HFFc6 (cell line): ENCODE measurements around the gene LMTK2. TPM values are rescaled to one million over a fixed set of nuclear protein-coding genes. Genes with fewer than 3 reads are reported as not detected.

Source experiments
- DNase-seq: peaks from one replicate; pipeline ENCODE4 v3.0.0-alpha.2; 2018
- H3K27ac Mint-ChIP-seq: 2 replicates; pipeline ENCODE4 v1.8.0; 2020; ENCODE audit warnings: mild to moderate bottlenecking, mixed read lengths
- H3K27me3 Mint-ChIP-seq: 2 replicates; pipeline ENCODE4 v1.8.0; 2021; ENCODE audit warnings: mild to moderate bottlenecking, moderate library complexity, mixed read lengths; ENCODE audit not compliant: insufficient read depth
- H3K36me3 Mint-ChIP-seq: 2 replicates; pipeline ENCODE4 v1.8.0; 2021; ENCODE audit warnings: low read depth, mixed read lengths
- H3K4me1 Mint-ChIP-seq: 2 replicates; pipeline ENCODE4 v1.8.0; 2020; ENCODE audit warnings: low read depth, mixed read lengths
- H3K4me3 Mint-ChIP-seq: 2 replicates; pipeline ENCODE4 v1.8.0; 2020; ENCODE audit warnings: mild to moderate bottlenecking, moderate library complexity, mixed read lengths
- H3K9me3 Mint-ChIP-seq: 2 replicates; pipeline ENCODE4 v1.8.0; 2020; ENCODE audit warnings: mild to moderate bottlenecking, mixed read lengths
- total RNA-seq, 6 experiments: library from RNA; stranded (reverse); fragmentation: NEBNext Ultra II Directional; extraction: Animal tissue kit (Norgen Biotek cat#: 25700); gene quantifications; 2 replicates in 1 of 6; 3 replicates in 5 of 6; pipeline ENCODE4 v1.2.3, GENCODE V29; 2021
- TF ChIP-seq, protein P1 (sequence below): fragments of 200-600 bp; sonication (generic); IDR thresholded peaks from 2 replicates; pipeline ENCODE4 v1.5.0; 2021; ENCODE audit warnings: antibody characterized with exemption, mild to moderate bottlenecking

Gene LMTK2
- total RNA-seq, 6 experiments from 2014 or later, result 9.2 to 13.5 (median 10.0) TPM

- no peak overlapping the region for H3K4me3 Mint-ChIP-seq
- DNase-seq, result no peak
- H3K36me3 Mint-ChIP-seq, result no peaks in the 10 kb centered on the region
- TF ChIP-seq, protein P1, sequence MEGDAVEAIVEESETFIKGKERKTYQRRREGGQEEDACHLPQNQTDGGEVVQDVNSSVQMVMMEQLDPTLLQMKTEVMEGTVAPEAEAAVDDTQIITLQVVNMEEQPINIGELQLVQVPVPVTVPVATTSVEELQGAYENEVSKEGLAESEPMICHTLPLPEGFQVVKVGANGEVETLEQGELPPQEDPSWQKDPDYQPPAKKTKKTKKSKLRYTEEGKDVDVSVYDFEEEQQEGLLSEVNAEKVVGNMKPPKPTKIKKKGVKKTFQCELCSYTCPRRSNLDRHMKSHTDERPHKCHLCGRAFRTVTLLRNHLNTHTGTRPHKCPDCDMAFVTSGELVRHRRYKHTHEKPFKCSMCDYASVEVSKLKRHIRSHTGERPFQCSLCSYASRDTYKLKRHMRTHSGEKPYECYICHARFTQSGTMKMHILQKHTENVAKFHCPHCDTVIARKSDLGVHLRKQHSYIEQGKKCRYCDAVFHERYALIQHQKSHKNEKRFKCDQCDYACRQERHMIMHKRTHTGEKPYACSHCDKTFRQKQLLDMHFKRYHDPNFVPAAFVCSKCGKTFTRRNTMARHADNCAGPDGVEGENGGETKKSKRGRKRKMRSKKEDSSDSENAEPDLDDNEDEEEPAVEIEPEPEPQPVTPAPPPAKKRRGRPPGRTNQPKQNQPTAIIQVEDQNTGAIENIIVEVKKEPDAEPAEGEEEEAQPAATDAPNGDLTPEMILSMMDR, result no peak
- H3K4me1 Mint-ChIP-seq, result peaks cover 6% of the 10 kb centered on the region
- H3K9me3 Mint-ChIP-seq, result no peaks in the 10 kb centered on the region
- H3K27me3 Mint-ChIP-seq, result no peaks in the 10 kb centered on the region; the same call in 1 of the 2 replicates
- H3K27ac Mint-ChIP-seq, result no peak overlapping the region
Observed at GRCh38 chr7:98175260-98175940, 68.7 kb downstream of the LMTK2 start.

DNA sequence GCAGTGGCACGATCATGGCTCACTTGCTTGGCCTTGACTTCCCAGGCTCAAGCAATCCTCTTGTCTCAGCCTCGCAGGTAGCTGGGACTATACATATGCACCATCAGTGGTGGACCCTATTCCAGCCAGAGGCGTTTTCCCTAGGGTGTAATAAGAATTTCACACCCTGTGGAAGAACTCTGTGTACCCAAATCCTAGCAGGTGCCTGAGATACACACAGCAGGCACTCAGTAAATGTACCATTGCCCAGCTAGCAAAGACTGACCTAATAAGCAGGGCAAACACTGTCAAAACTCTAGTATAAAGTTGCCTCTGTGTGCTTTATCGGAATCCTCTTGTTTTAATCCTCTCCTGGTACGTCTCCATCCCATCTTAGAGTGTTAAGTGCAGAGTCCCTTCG, 70.9 kb downstream of the LMTK2 start:
- TF ChIP-seq, protein P1, result no peak
- H3K36me3 Mint-ChIP-seq, result peaks cover 4% of the 10 kb centered on the region; the same call in 1 of the 2 replicates

DNA sequence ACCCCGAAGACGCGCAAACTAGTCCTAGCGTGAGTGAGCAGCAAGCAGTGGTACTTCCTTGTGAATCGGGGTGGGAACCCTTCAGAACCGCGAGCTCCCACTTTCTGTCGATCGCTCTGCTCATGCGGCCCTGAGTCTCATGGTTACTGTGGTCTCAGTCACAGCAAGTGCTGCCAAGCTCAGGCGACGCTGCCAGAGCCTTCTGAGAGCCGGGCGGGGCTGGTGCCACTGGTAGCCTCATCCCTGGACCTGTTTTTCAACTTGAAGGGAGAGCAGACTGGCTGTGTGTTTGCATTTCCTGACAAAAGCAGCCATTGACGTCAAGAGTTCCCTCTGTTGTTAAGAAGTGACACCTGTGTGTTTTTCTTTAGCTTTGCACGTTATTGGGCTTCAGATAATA, 71.7 kb downstream of the LMTK2 start:
- TF ChIP-seq, protein P1, result no peak
- H3K27ac Mint-ChIP-seq, result no peak overlapping the region
- H3K4me3 Mint-ChIP-seq, result no peak overlapping the region
- H3K36me3 Mint-ChIP-seq, result peaks cover 4% of the 10 kb centered on the region; the same call in 1 of the 2 replicates
- DNase-seq, result no peak
- peaks cover 6% of the 10 kb centered on the region for H3K4me1 Mint-ChIP-seq
- H3K9me3 Mint-ChIP-seq, result no peaks in the 10 kb centered on the region
- no peaks in the 10 kb centered on the region; the same call in 1 of the 2 replicates for H3K27me3 Mint-ChIP-seq

More for the DNA sequence above, 70.9 kb downstream of the LMTK2 start:
- no peaks in the 10 kb centered on the region for H3K9me3 Mint-ChIP-seq
- H3K27ac Mint-ChIP-seq, result no peak overlapping the region
- no peak overlapping the region for H3K4me3 Mint-ChIP-seq
- H3K27me3 Mint-ChIP-seq, result no peaks in the 10 kb centered on the region; the same call in 1 of the 2 replicates
- peaks cover 6% of the 10 kb centered on the region for H3K4me1 Mint-ChIP-seq
- no peak for DNase-seq

GRCh38 chr7:98178762-98179490, 72.3 kb downstream of the LMTK2 start:
- TF ChIP-seq, protein P1, result no peak
- no peak for DNase-seq
- no peaks in the 10 kb centered on the region for H3K9me3 Mint-ChIP-seq
- H3K4me3 Mint-ChIP-seq, result no peak overlapping the region
- no peak overlapping the region for H3K27ac Mint-ChIP-seq
- no peaks in the 10 kb centered on the region; the same call in none of the 2 replicates for H3K27me3 Mint-ChIP-seq
- peaks cover 6% of the 10 kb centered on the region for H3K4me1 Mint-ChIP-seq
- peaks cover 4% of the 10 kb centered on the region; the same call in 1 of the 2 replicates for H3K36me3 Mint-ChIP-seq

GRCh38 chr7:98180751-98181150, 74.1 kb downstream of the LMTK2 start:
- DNase-seq, result no peak
- Mint-ChIP-seq H3K9me3 (no peaks in the 10 kb centered on the region), H3K4me1 (peaks cover 6% of the 10 kb centered on the region), H3K27me3 (no peaks in the 10 kb centered on the region; the same call in 1 of the 2 replicates), H3K36me3 (peaks cover 4% of the 10 kb centered on the region; the same call in 1 of the 2 replicates), H3K4me3 (no peak overlapping the region), H3K27ac (no peak overlapping the region)
- TF ChIP-seq, protein P1, result no peak
